ENCODE measurements around the gene HDAC9. TPM values are rescaled to one million over a fixed set of nuclear protein-coding genes. Genes with fewer than 3 reads are reported as not detected.

Gene HDAC9
- total RNA-seq, 1 experiment from 2014 or later = 159 TPM

GRCh38 chr7:18901982-18902421, 406.5 kb downstream of the HDAC9 start:
- CTCF ChIA-PET = no interaction called here
- no peaks in the 10 kb centered on the region for H3K27me3 Mint-ChIP-seq (ENCODE audit: unreplicated experiment)
- no TSS peak for BruUV-seq (replicated peaks)
- no peaks in the 10 kb centered on the region for H3K4me1 Mint-ChIP-seq (ENCODE audit: low read depth, unreplicated experiment)
- H3K27ac Mint-ChIP-seq (ENCODE audit: unreplicated experiment) = no peak overlapping the region
- H3K36me3 Mint-ChIP-seq (ENCODE audit: insufficient read depth, unreplicated experiment) = no peaks in the 10 kb centered on the region
- H3K4me3 Mint-ChIP-seq (ENCODE audit: low read depth, unreplicated experiment) = no peak overlapping the region
- intact Hi-C loops (cut with micrococcal nuclease; ENCODE audit: unreplicated experiment) = no loop called here
- TF ChIP-seq CTCF (IDR thresholded peaks at IDR 0.05; ENCODE audit: unreplicated experiment) = no peak
- DNase-seq = no peak
- no peaks in the 10 kb centered on the region for H3K9me3 Mint-ChIP-seq (ENCODE audit: low read depth, unreplicated experiment)

GRCh38 chr7:18902892-18903291, 407.3 kb downstream of the HDAC9 start:
- CTCF ChIA-PET = no interaction called here
- Mint-ChIP-seq H3K4me1 (ENCODE audit: low read depth, unreplicated experiment) (no peaks in the 10 kb centered on the region), H3K27ac (ENCODE audit: unreplicated experiment) (no peak overlapping the region), H3K36me3 (ENCODE audit: insufficient read depth, unreplicated experiment) (no peaks in the 10 kb centered on the region), H3K4me3 (ENCODE audit: low read depth, unreplicated experiment) (no peak overlapping the region), H3K27me3 (ENCODE audit: unreplicated experiment) (no peaks in the 10 kb centered on the region), H3K9me3 (ENCODE audit: low read depth, unreplicated experiment) (no peaks in the 10 kb centered on the region)
- DNase-seq = no peak
- no peak for TF ChIP-seq CTCF (IDR thresholded peaks at IDR 0.05; ENCODE audit: unreplicated experiment)
- BruUV-seq (replicated peaks) = no TSS peak
- intact Hi-C loops (cut with micrococcal nuclease; ENCODE audit: unreplicated experiment) = no loop called here

- Mint-ChIP-seq H3K9me3 (ENCODE audit: low read depth, unreplicated experiment) (peaks cover 2% of the 10 kb centered on the region), H3K27me3 (ENCODE audit: unreplicated experiment) (no peaks in the 10 kb centered on the region), H3K4me1 (ENCODE audit: low read depth, unreplicated experiment) (no peaks in the 10 kb centered on the region), H3K4me3 (ENCODE audit: low read depth, unreplicated experiment) (no peak overlapping the region), H3K36me3 (ENCODE audit: insufficient read depth, unreplicated experiment) (no peaks in the 10 kb centered on the region), H3K27ac (ENCODE audit: unreplicated experiment) (no peak overlapping the region)
- TF ChIP-seq CTCF (IDR thresholded peaks at IDR 0.05; ENCODE audit: unreplicated experiment) = no peak
- no TSS peak for BruUV-seq (replicated peaks)
- DNase-seq = no peak
- intact Hi-C loops (cut with micrococcal nuclease; ENCODE audit: unreplicated experiment) = no loop called here
- CTCF ChIA-PET = interaction anchor here (0.5 kb wide), 1 partner anchor 44 kb away, joined by 5 read pairs; no protein-coding TSS in a partner anchor
These were observed 408.1 kb downstream of the HDAC9 start for GRCh38 chr7:18903695-18904094.

- Mint-ChIP-seq H3K36me3 (ENCODE audit: insufficient read depth, unreplicated experiment) (no peaks in the 10 kb centered on the region), H3K9me3 (ENCODE audit: low read depth, unreplicated experiment) (peaks cover 4% of the 10 kb centered on the region), H3K27ac (ENCODE audit: unreplicated experiment) (no peak overlapping the region), H3K27me3 (ENCODE audit: unreplicated experiment) (no peaks in the 10 kb centered on the region), H3K4me1 (ENCODE audit: low read depth, unreplicated experiment) (no peaks in the 10 kb centered on the region), H3K4me3 (ENCODE audit: low read depth, unreplicated experiment) (no peak overlapping the region)
- BruUV-seq (replicated peaks) = no TSS peak
- no peak for DNase-seq
- no peak for TF ChIP-seq CTCF (IDR thresholded peaks at IDR 0.05; ENCODE audit: unreplicated experiment)
- CTCF ChIA-PET = no interaction called here
- intact Hi-C loops (cut with micrococcal nuclease; ENCODE audit: unreplicated experiment) = no loop called here
These were observed 409.9 kb downstream of the HDAC9 start for GRCh38 chr7:18905316-18905943.

Measured in Calu3 (cell line).